Activated naive CD4-positive, alpha-beta T cell treated with anti-CD3 and anti-CD28 coated beads for 36 hours (primary cell): ENCODE measurements around the gene ACSS2. TPM values are rescaled to one million over a fixed set of nuclear protein-coding genes. Genes with fewer than 3 reads are reported as not detected.

ENCODE experiments used
- CTCF ChIA-PET: fragments of 350-600 bp; sonication (Branson Sonifier 250); formaldehyde crosslinking; loops from one replicate; lab custom pipeline; 2021; ENCODE audit warnings: antibody characterized with exemption; lab: Charles Lee
- DNase-seq: peaks from one replicate; pipeline ENCODE4 v3.0.0-alpha.2; 2020
- H3K27ac Mint-ChIP-seq: one replicate; pipeline ENCODE4 v1.8.0; 2021; ENCODE audit warnings: mild to moderate bottlenecking, mixed read lengths
- H3K27me3 Mint-ChIP-seq: one replicate; pipeline ENCODE4 v1.8.0; 2021; ENCODE audit warnings: low read depth, mixed read lengths
- H3K36me3 Mint-ChIP-seq: one replicate; pipeline ENCODE4 v1.8.0; 2021; ENCODE audit warnings: low read depth, mixed read lengths
- H3K4me1 Mint-ChIP-seq: one replicate; pipeline ENCODE4 v1.8.0; 2021; ENCODE audit warnings: low read depth, mixed read lengths
- H3K4me3 Mint-ChIP-seq: one replicate; pipeline ENCODE4 v1.8.0; 2021; ENCODE audit warnings: mild to moderate bottlenecking, moderate library complexity, mixed read lengths
- H3K9me3 Mint-ChIP-seq: one replicate; pipeline ENCODE4 v1.8.0; 2021; ENCODE audit warnings: mixed read lengths
- intact Hi-C: fragments of 100-400 bp; cut with micrococcal nuclease; formaldehyde crosslinking; loops from one replicate; pipeline ENCODE4 v1.15.1; 2023
- total RNA-seq, 2 experiments: library from RNA; stranded (reverse); gene quantifications; one replicate each; pipeline ENCODE4 v1.2.3, GENCODE V29; 2021

ACSS2 gene
- 10 to 100 TPM; 71.3 to 73.6 TPM for total RNA-seq

GRCh38 chr20:34876406-34877282, at the start of gene ACSS2:
Gene ACSS2, plus strand, starts transcription at chr20:34876612. Its CDS starts 34 bp downstream, at chr20:34876646.
- Mint-ChIP-seq H3K4me1 (peaks cover 56% of the 10 kb centered on the region), H3K27me3 (no peaks in the 10 kb centered on the region), H3K36me3 (peaks cover 1% of the 10 kb centered on the region), H3K4me3 (peak within 1 kb of the TSS; percentile 87), H3K27ac (peak within 1 kb of the TSS; percentile 85), H3K9me3 (no peaks in the 10 kb centered on the region)
- intact Hi-C loops: loop anchor here (1.0 to 10.0 kb wide), 9 partner anchors 15 to 579 kb away; partner anchors contain the start of genes CEP250, DYNLRB1, EDEM2 and MMP24OS
- CTCF ChIA-PET: interaction anchor here (0.7 to 6.1 kb wide), 8 partner anchors 14 to 214 kb away, joined by 3 to 122 read pairs (median 4); partner anchors contain the start of genes GSS and MYH7B
- DNase-seq: no peak

- CTCF ChIA-PET: interaction anchor here (0.6 to 0.7 kb wide), 2 partner anchors 15 to 188 kb away, joined by 3 to 8 read pairs; no protein-coding TSS in a partner anchor
Observed at GRCh38 chr20:34829191-34829590, 47.2 kb upstream of the ACSS2 start.

GRCh38 chr20:34831936-34832335, 44.5 kb upstream of the ACSS2 start:
- Mint-ChIP-seq H3K27me3 (peaks cover 7% of the 10 kb centered on the region), H3K4me1 (no peaks in the 10 kb centered on the region), H3K4me3 (no peak overlapping the region), H3K27ac (no peak overlapping the region), H3K9me3 (no peaks in the 10 kb centered on the region), H3K36me3 (no peaks in the 10 kb centered on the region)
- CTCF ChIA-PET: interaction anchor here (1.0 to 1.1 kb wide), 2 partner anchors 264 to 377 kb away, joined by 3 to 5 read pairs; no protein-coding TSS in a partner anchor
- no peak for DNase-seq
- intact Hi-C loops: no loop called here

More at GRCh38 chr20:34829191-34829590, 47.2 kb upstream of the ACSS2 start:
- intact Hi-C loops: loop anchor here (5.0 to 10.0 kb wide), 2 partner anchors 318 to 836 kb away; partner anchors contain the start of genes CPNE1, EDEM2 and RBM12
- peaks cover 7% of the 10 kb centered on the region for H3K27me3 Mint-ChIP-seq
- H3K27ac Mint-ChIP-seq: no peak overlapping the region
- H3K4me3 Mint-ChIP-seq: no peak overlapping the region
- no peaks in the 10 kb centered on the region for H3K36me3 Mint-ChIP-seq
- H3K4me1 Mint-ChIP-seq: peaks cover 10% of the 10 kb centered on the region
- no peak for DNase-seq
- H3K9me3 Mint-ChIP-seq: no peaks in the 10 kb centered on the region

- no peak for DNase-seq
- Mint-ChIP-seq H3K4me3 (no peak overlapping the region), H3K27me3 (peaks cover 7% of the 10 kb centered on the region), H3K9me3 (no peaks in the 10 kb centered on the region), H3K36me3 (no peaks in the 10 kb centered on the region), H3K27ac (no peak overlapping the region), H3K4me1 (no peaks in the 10 kb centered on the region)
- intact Hi-C loops: loop anchor here (1.0 to 2.0 kb wide), 4 partner anchors 38 to 374 kb away; partner anchors contain the start of genes GGT7, GSS and MYH7B
- CTCF ChIA-PET: interaction anchor here (0.6 to 1.5 kb wide), 4 partner anchors 92 to 145 kb away, joined by 3 read pairs; partner anchors contain the start of genes GSS and MYH7B
Observed at GRCh38 chr20:34834459-34834893, 41.9 kb upstream of the ACSS2 start.

- H3K36me3 Mint-ChIP-seq: no peaks in the 10 kb centered on the region
- intact Hi-C loops: no loop called here
- no peak overlapping the region for H3K27ac Mint-ChIP-seq
- no peaks in the 10 kb centered on the region for H3K4me1 Mint-ChIP-seq
- no peak for DNase-seq
- no peak overlapping the region for H3K4me3 Mint-ChIP-seq
- H3K27me3 Mint-ChIP-seq: no peaks in the 10 kb centered on the region
- H3K9me3 Mint-ChIP-seq: no peaks in the 10 kb centered on the region
- CTCF ChIA-PET: interaction anchor here (1.2 kb wide), 1 partner anchor 9 kb away, joined by 4 read pairs; no protein-coding TSS in a partner anchor
Observed at GRCh38 chr20:34842143-34842542, 34.3 kb upstream of the ACSS2 start.

GRCh38 chr20:34843421-34843820, 33.0 kb upstream of the ACSS2 start:
- CTCF ChIA-PET: interaction anchor here (0.7 kb wide), 1 partner anchor 398 kb away, joined by 6 read pairs; no protein-coding TSS in a partner anchor
- Mint-ChIP-seq H3K36me3 (no peaks in the 10 kb centered on the region), H3K27me3 (no peaks in the 10 kb centered on the region), H3K4me1 (no peaks in the 10 kb centered on the region), H3K4me3 (no peak overlapping the region), H3K9me3 (no peaks in the 10 kb centered on the region), H3K27ac (no peak overlapping the region)
- DNase-seq: no peak
- intact Hi-C loops: no loop called here

GRCh38 chr20:34848597-34848996, 27.8 kb upstream of the ACSS2 start:
- intact Hi-C loops: no loop called here
- no peak overlapping the region for H3K4me3 Mint-ChIP-seq
- no peaks in the 10 kb centered on the region for H3K9me3 Mint-ChIP-seq
- no peak overlapping the region for H3K27ac Mint-ChIP-seq
- no peaks in the 10 kb centered on the region for H3K4me1 Mint-ChIP-seq
- H3K36me3 Mint-ChIP-seq: peaks cover 2% of the 10 kb centered on the region
- H3K27me3 Mint-ChIP-seq: no peaks in the 10 kb centered on the region
- DNase-seq: no peak
- CTCF ChIA-PET: interaction anchor here (0.6 kb wide), 1 partner anchor 13 kb away, joined by 3 read pairs; no protein-coding TSS in a partner anchor

- Mint-ChIP-seq H3K27me3 (no peaks in the 10 kb centered on the region), H3K4me1 (no peaks in the 10 kb centered on the region), H3K4me3 (no peak overlapping the region), H3K9me3 (no peaks in the 10 kb centered on the region), H3K27ac (no peak overlapping the region), H3K36me3 (peaks cover 2% of the 10 kb centered on the region)
- intact Hi-C loops: no loop called here
- CTCF ChIA-PET: interaction anchor here (0.6 kb wide), 2 partner anchors 90 to 1423 kb away, joined by 3 read pairs; no protein-coding TSS in a partner anchor
- DNase-seq: no peak
Observed at GRCh38 chr20:34849778-34850177, 26.6 kb upstream of the ACSS2 start.

GRCh38 chr20:34850969-34851368, 25.4 kb upstream of the ACSS2 start:
- intact Hi-C loops: no loop called here
- no peaks in the 10 kb centered on the region for H3K9me3 Mint-ChIP-seq
- no peaks in the 10 kb centered on the region for H3K4me1 Mint-ChIP-seq
- CTCF ChIA-PET: no interaction called here
- no peak for DNase-seq
- H3K4me3 Mint-ChIP-seq: no peak overlapping the region
- no peak overlapping the region for H3K27ac Mint-ChIP-seq
- no peaks in the 10 kb centered on the region for H3K27me3 Mint-ChIP-seq
- peaks cover 2% of the 10 kb centered on the region for H3K36me3 Mint-ChIP-seq

- H3K4me3 Mint-ChIP-seq: no peak overlapping the region
- CTCF ChIA-PET: no interaction called here
- peaks cover 5% of the 10 kb centered on the region for H3K36me3 Mint-ChIP-seq
- H3K27ac Mint-ChIP-seq: no peak overlapping the region
- no peak for DNase-seq
- no peaks in the 10 kb centered on the region for H3K4me1 Mint-ChIP-seq
- intact Hi-C loops: no loop called here
- no peaks in the 10 kb centered on the region for H3K27me3 Mint-ChIP-seq
- no peaks in the 10 kb centered on the region for H3K9me3 Mint-ChIP-seq
Observed at GRCh38 chr20:34852298-34852697, 24.1 kb upstream of the ACSS2 start.

GRCh38 chr20:34859367-34859766, 17.0 kb upstream of the ACSS2 start:
- Mint-ChIP-seq H3K9me3 (no peaks in the 10 kb centered on the region), H3K27ac (no peak overlapping the region), H3K27me3 (no peaks in the 10 kb centered on the region), H3K36me3 (peaks cover 9% of the 10 kb centered on the region), H3K4me3 (no peak overlapping the region), H3K4me1 (no peaks in the 10 kb centered on the region)
- no peak for DNase-seq
- intact Hi-C loops: no loop called here
- CTCF ChIA-PET: interaction anchor here (0.6 kb wide), 1 partner anchor 230 kb away, joined by 3 read pairs; no protein-coding TSS in a partner anchor

- Mint-ChIP-seq H3K9me3 (no peaks in the 10 kb centered on the region), H3K27ac (no peak overlapping the region), H3K27me3 (no peaks in the 10 kb centered on the region), H3K4me1 (no peaks in the 10 kb centered on the region), H3K4me3 (no peak overlapping the region), H3K36me3 (peaks cover 9% of the 10 kb centered on the region)
- intact Hi-C loops: no loop called here
- no peak for DNase-seq
- CTCF ChIA-PET: no interaction called here
Observed at GRCh38 chr20:34859826-34860545, 16.4 kb upstream of the ACSS2 start.
